IMR-90 (cell line): Measurements from ENCODE around the gene METTL24.

Experiments
- CTCF ChIP-seq: conservative IDR thresholded peaks from 2 replicates; pipeline ENCODE4 v1.5.1; 2012; ENCODE audit warnings: mild to moderate bottlenecking, low read depth, low read length, improper control_type of control experiment
- MXI1 ChIP-seq: IDR thresholded peaks from 2 replicates; pipeline ENCODE4 v1.6.1; 2012; ENCODE audit warnings: low read depth, mild to moderate bottlenecking, low read length, moderate library complexity, borderline replicate concordance

GRCh38 chr6:110326609-110327008, 31.5 kb downstream of the METTL24 start:
- no peak for TF ChIP-seq MXI1
- TF ChIP-seq CTCF, result no peak
